GM21723 (cell line): ENCODE results near the gene TEKT3.

ENCODE experiments used
- ATAC-seq: cut with Tn5 transposase; IDR thresholded peaks from one replicate; pipeline ENCODE4 v1.9.1; 2021; ENCODE audit warnings: mild to moderate bottlenecking, moderate library complexity; ENCODE audit not compliant: unreplicated experiment

Gene TEKT3

DNA sequence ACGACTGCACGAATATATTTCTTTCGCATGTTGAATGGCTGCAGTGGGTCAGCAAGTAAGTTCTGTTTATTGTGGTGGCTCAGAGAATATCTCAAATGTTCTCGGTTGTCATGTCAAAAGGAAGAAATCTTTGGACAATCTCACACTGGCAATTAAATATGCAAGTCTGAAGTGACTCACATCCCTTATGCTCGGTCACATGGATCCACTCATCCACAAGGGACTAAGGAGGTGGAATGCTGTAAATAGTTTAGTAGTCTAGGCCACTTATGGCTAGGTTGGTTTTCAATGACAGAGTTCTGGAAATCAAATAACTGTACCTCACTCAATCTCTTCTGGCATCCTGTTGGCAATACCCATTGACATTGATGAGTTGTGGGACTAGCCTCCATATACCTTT, 43.2 kb downstream of the TEKT3 start:
- ATAC-seq, result no peak

GRCh38 chr17:15293558-15293957, 47.8 kb downstream of the TEKT3 start:
- no peak for ATAC-seq

DNA sequence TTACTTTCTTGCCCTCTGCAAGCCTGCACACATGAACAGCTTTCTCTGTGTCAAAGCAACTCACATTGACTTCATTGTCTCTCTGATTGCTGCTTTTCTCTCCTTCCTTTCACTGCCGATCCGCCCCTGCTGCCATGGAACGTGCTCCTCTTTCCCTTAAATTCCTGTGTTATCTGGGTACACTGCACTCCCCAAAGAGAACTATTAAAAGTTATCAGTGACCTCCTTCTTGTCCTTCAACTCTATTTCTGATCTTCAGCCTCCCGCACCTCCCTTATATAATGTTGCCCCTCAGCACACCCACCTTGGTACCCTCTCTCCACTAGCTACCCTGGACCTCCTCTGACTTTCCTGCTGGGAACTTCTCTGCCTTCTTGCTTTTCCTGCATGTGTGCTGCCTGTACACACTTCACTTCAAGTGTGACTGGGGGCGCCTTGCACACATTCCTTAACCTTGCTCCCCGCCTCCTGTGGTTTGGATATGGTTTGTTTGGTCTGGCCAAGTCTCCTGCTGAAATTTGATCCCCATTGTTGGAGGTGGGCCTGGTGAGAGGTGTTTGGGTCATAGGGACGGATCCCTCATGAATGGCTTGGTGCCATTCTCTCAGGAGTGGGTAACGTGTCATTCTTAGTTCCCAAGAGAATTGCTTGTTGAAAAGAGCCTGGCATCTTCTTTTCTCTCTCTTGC, 49.6 kb downstream of the TEKT3 start:
- no peak for ATAC-seq

DNA sequence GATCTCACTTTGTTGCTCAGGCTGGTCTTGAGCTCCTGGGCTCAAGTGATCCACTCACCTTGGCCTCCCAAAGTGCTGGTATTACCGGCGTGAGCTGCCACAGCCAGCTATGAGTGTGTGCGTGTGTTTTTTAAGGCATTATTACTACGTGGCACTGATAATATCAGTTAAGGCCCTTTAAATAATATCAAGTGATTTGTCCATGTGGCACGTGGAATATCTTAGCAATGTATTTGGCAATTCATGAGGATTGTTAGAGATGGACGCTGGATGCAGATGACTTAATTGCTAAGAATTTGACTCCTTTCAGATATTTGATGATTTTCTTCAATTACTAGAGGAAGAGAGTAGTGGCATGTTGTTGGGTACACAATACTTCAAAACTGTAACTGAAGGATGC, 50.8 kb downstream of the TEKT3 start:
- ATAC-seq, result no peak

GRCh38 chr17:15289285-15290183, 51.9 kb downstream of the TEKT3 start:
- no peak for ATAC-seq

GRCh38 chr17:15288859-15289258, 52.5 kb downstream of the TEKT3 start:
- ATAC-seq, result no peak

- ATAC-seq, result no peak
Measured at GRCh38 chr17:15287538-15288267, 53.7 kb downstream of the TEKT3 start.

DNA sequence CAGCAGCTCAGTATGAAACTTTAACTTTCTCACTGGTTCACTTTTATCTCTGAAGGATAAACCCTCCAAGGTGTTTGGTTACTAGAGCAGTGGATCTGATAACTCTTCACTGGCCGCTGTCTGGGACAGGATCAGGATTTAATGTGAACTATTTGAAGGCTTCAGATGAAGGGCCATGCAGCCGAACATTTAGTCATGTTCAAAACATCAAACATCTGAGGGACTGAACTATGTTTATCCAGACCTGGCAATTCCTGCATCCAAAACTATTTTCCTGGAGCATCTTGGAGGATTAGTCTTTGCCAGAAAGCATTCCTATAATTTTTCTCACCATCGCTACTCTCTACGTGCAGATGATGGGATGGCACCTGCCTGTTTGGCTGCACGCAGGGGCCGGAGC, 55.9 kb downstream of the TEKT3 start:
- ATAC-seq, result no peak

DNA sequence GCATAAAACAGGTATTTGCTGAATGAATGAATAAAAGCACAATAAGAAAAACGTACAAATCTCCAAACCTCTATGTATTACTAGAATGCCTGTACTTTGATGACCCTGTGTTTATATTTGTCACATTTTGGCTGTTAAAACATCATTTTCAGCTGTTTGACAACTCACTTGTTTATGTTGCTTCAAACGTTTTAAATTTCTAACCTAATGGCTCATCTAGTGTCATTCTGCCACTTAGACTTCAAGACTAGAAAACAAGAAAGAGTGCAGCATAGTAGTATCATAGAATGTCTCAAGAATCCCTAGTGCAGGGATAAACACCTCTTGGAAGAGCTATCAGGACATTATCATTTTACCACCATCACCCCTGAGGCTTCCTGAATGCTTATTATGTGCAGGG, 56.9 kb downstream of the TEKT3 start:
- no peak for ATAC-seq

- no peak for ATAC-seq
Measured at GRCh38 chr17:15284107-15284506, 57.3 kb downstream of the TEKT3 start.

DNA sequence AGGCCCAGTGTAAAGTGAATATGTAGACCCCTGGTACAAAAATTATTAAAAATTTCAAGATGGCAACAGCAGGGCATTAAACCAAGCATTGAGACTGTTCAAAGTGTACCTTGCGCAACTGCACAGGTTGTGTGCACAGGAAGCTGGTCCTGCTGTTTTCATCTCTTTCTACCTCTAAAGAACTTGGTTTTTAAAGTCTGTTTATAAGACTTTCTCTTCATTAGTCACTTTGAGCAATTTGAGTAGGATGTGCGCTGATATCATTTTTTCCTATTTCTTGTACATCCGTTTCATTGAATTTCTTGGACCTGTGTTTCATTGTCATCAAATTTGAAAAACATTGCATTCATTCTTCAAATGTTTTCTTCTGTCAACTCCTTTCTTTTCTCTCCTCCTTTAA, 59.5 kb downstream of the TEKT3 start:
- ATAC-seq, result no peak

GRCh38 chr17:15278924-15279477, 62.4 kb downstream of the TEKT3 start:
- ATAC-seq, result no peak

DNA sequence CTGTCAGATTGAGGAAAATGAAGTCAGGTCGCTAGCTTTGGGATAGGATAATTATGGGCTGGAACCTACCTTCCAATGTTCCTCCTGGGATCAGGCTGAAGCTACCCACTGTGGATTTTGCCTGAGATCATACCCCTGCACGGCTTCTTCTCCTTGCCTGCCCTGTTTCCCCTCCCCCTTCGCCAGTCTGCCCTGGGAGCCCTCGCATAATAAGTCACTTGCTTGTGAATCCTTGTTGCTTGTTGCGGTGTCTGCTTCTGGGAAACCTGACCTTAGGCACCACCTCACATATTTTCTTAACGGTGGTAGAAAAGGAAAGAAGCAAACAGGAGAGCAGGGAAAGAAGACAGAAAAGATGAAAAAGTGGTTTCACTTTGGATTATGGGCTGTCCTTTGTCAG, 63.0 kb downstream of the TEKT3 start:
- no peak for ATAC-seq

GRCh38 chr17:15274017-15274416, 67.4 kb downstream of the TEKT3 start:
- ATAC-seq, result no peak

DNA sequence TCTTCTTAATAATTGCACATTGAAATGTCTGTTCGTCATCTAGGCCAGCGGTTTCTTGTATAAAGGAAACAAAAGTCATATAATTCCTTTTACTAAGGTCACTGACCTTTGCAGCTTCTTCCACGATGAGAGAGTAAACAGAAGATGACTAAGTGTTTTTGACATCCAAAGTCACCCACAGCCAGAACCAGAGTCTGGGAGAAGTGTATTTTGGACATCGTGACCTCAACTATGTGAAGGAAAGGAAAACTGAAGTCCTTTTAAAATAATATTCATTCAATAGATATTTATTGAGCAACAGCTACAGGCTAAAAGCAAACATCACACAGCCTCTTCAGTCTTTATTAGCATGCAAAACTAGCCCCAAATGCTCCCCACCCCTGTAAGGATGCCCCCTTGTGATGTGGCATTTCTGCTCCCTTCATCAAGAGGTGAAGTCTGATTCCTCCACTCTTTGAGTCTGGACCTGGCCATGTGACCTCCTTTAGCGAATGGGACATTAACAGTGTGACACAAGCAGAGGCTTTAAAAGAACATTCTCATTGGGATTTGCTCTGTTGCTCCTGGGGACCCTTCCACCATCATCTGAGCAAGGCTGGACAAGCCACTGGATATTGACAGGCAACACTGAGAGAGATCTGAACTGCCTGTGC, 68.1 kb downstream of the TEKT3 start:
- ATAC-seq, result no peak

GRCh38 chr17:15271741-15272140, 69.7 kb downstream of the TEKT3 start:
- no peak for ATAC-seq

DNA sequence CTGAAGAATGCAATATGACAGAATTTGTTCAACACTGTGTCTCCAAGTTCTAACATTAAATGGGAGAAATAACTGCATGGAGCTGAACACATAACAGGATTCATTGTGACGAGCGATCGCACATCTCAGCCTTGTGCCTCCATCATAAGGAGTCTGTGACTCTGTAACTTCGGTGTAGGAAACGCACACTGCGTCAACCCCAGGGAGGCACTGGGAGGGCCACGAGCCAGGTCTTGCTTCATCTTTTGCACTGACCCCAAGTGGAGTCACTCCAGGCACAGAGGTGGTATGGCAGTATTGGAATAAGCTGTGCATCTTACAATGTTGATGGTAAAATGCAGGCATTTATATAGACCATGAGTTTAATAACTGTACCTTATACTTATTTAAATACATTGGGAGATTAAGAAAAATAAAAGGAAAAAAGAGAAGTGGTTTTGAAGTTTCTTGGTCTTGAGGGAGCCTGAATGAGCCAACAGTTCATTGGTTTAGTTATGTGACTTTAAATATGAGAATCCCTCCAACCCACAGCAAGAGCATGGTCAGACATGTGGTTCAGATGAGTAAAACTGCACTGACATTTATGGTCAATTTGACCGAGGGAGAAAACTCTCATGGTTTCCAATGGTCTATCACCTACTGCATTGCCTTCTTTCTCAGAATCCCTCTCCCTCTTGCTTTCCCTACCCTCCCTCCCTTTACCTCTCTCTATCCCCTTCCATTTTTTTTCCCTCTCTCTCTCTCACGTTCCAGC, 70.6 kb downstream of the TEKT3 start:
- no peak for ATAC-seq

GRCh38 chr17:15269780-15270089, 71.7 kb downstream of the TEKT3 start:
- ATAC-seq, result no peak

DNA sequence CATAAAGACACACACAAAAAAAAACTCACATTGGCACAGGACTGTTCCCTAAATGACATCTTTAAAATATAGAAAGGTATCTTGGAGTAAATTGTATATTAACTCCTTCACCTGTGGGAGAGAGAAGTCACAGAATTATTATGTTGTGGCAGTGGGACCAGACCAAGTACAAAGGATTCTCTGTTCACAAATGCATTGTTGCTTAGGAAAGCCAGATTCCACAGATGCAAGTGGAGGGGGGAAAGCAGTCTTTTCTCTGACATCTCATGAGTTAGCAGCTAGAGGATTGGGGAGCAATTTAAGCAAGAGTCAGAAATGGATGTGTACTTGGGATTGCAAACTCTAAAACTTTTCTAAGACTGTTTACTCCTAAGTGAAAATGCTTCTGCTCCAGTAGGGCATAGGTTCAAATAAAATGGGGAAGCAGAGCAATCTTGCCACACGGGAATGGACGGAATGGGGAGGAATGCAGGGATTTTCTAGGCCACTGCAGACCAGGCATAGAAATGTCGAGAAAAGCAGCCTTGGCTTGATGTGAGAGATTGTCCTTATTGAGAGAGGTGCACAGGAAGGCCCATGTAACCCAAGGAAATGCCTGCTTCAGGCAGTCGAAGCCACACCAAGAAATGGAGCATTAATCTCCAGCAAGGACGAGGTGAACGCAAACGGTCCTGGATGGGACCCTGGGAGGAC, 72.2 kb downstream of the TEKT3 start:
- ATAC-seq, result no peak

DNA sequence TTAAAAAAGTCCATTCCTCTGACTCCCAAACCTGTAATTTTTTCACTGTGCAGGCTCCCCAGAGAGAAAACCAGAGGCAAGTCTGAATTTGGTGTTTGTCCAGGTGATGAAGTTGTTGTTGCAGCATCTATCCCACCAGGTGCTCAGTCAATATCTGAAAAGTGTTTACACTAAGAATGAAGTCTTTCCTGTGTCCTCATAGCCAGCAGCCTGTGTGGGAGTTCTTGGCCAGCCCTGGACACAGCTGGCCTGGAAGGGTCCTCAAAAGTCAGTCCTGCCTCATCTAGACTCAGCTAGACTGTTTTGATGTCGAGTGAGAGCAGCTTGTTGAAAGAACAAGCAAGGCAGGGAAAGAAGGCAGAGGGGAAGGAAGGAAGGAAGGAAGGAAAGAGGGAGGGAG, 72.9 kb downstream of the TEKT3 start:
- ATAC-seq, result no peak
